ENCODE results near the gene OBP2A.
"Not testable (repeated sequence)": the region's sequence is repeated elsewhere in the genome, so short reads cannot be mapped to it uniquely, and the experiment has no call there.

OBP2A gene

DNA sequence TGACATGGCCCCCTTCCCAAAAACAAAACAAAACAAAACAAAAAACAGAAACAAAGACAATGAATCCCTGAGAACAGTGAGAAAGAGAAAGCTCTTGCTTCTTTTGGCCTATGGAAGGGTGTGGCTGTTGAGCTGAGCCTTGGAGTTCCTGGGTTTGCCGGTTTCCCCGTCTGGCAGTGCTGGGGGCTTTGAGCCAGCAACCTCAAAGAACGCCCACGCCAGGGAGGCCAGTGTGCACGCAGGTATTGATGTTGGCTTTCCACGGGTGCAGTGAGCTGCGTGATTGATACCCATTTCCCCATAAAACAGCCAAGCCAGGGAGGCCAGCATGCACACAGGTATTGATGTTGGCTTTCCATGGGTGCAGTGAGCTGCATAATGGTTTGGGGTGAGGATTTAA, 33.0 kb upstream of the OBP2A start:
- no peak for DNase-seq (ENCODE audit: extremely low spot score)
- CTCF ChIA-PET, result interaction anchor here (1.4 kb wide), 1 partner anchor 8 kb away, joined by 4 read pairs; no protein-coding TSS in a partner anchor
- TF ChIP-seq, protein P1, sequence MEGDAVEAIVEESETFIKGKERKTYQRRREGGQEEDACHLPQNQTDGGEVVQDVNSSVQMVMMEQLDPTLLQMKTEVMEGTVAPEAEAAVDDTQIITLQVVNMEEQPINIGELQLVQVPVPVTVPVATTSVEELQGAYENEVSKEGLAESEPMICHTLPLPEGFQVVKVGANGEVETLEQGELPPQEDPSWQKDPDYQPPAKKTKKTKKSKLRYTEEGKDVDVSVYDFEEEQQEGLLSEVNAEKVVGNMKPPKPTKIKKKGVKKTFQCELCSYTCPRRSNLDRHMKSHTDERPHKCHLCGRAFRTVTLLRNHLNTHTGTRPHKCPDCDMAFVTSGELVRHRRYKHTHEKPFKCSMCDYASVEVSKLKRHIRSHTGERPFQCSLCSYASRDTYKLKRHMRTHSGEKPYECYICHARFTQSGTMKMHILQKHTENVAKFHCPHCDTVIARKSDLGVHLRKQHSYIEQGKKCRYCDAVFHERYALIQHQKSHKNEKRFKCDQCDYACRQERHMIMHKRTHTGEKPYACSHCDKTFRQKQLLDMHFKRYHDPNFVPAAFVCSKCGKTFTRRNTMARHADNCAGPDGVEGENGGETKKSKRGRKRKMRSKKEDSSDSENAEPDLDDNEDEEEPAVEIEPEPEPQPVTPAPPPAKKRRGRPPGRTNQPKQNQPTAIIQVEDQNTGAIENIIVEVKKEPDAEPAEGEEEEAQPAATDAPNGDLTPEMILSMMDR (IDR thresholded peaks at IDR 0.05; ENCODE audit: control extremely low read depth, extremely low read depth, low read depth, missing control alignments), result no peak
- POLR2A ChIA-PET, result no interaction called here

DNA sequence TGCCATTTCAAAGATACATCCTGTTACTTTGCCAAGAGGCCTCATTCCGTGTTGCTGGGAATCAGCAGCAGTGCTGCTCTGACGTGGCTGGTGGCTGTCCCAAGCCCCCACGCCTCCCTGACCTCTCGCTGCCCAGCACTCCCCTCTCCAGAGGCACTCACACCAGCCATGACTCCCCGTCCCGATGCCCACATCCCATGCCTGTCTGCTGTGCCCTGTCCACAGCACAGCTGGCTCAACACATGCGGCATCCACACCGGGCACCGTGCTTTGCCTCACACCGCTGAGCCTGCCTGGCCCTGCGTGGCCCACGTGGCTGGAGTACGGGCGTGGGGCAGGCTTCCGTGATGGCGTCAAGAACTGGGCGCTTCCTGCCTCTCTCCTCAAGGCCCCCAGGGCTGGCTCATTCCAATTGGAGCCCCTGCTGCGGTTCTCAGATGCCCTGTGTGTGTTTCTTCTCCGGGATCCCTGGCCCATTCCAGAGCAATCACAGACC, 32.5 kb upstream of the OBP2A start:
- TF ChIP-seq, protein P1 (IDR thresholded peaks at IDR 0.05; ENCODE audit: control extremely low read depth, extremely low read depth, low read depth, missing control alignments), result no peak
- CTCF ChIA-PET, result interaction anchor here (1.4 kb wide), 1 partner anchor 9 kb away, joined by 4 read pairs; no protein-coding TSS in a partner anchor
- POLR2A ChIA-PET, result no interaction called here
- no peak for DNase-seq (ENCODE audit: extremely low spot score)

DNA sequence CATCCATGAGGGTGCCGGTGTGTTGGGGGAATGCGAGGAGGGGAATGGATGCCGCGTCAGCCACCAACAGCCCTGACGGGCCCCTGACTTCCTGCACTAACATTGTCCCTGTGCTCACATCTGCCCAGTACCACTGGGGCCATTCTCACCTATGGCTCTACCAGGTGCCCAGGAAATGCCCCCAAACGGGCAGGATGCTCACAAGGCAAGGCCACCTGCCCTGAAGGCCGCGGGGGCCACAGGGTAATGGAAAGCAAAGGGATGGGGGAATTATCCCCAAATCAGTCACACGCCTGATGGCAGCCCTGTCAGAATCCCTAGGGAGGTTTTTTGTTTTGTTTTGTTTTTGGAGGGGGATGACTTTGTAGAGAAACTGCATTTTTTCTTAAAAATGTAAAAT, 32.0 kb upstream of the OBP2A start:
- DNase-seq (ENCODE audit: extremely low spot score); POLR2A ChIA-PET: not testable (repeated sequence)
- CTCF ChIA-PET, result interaction anchor here (1.1 kb wide), 1 partner anchor 9 kb away, joined by 3 read pairs; no protein-coding TSS in a partner anchor

DNA sequence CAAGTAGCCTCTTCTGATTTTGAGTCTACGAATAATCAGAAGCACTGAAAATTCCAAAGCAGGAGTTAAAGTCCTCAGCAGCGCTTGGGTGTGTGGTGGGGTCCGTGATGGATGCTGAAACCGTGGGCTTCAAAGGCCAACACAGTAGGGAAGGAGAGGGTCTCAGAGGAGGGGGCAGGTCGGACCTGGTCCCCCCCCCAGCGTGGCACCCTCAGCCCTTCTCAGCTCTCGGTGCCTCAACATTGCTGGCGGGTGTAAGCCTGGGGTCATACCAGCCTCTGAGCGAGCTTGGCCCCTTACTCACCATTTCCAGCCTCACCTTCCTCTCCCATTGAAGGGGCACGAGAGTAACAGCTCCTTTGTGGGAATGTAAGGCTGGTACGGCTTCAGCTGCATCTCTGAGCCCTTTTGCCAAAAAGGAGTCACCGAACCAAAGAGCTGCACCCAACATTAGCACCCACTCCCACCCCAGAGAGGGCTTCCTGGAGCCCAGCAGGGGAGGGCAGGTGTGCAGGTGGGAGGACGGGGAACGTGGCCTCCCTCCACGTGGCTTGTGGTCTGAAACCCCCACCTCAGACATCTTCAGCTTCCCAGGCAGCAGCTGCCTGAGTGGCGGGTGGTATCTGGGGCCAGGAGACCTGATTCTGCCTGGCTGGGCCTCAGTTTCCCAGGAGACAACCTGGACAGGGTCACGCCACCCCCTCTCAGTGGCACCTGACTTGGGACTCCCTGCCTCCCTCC, 31.4 kb upstream of the OBP2A start:
- TF ChIP-seq, protein P1 (IDR thresholded peaks at IDR 0.05; ENCODE audit: control extremely low read depth, extremely low read depth, low read depth, missing control alignments), result no peak
- ChIA-PET CTCF (interaction anchor here (1.1 to 1.2 kb wide), 2 partner anchors 9 to 10 kb away, joined by 3 read pairs; no protein-coding TSS in a partner anchor), POLR2A (no interaction called here)
- no peak for DNase-seq (ENCODE audit: extremely low spot score)

DNA sequence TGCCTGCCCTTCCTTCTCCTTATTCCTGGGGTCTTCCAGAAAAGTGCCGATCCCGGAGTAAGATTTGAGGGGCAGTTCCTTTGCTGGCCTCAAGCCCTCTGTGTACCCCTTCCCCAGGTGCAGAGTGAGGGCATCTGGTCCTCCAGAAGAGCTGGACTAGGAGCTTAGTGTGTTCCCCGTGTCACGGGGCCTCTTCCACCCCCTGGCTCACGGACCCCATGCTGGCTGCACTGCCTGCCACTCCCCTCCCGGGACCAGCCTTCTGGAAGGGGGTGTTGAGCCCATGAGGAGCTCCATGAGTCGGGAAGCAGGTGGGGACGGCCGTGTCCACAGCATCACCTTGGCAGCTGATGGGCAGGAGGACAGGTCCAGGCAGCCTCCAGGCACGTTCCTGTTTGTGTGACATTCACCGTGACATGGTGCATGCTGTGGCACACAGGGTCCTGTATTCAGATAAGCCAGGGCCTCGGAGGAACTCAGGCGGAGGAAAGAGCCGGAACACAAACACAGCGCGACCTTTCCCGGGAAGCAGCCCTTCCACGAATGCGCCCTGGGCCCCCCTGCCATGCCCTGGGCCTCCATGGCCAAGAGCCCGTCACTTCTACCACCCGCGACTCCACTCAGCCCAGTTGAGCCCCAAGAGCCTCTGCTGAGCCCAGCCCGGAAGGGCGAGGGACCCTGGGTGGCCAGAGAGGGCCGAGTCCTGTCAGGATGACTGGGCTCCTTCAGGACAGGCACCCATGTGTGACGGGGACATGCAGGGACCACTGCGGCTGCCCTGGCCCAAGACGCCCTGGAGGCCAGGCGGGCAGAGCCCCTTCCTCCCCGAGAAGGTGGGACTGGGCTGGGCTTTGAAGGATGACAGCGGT, 30.6 kb upstream of the OBP2A start:
- ChIA-PET CTCF (interaction anchor here (1.1 to 1.2 kb wide), 2 partner anchors 10 to 11 kb away, joined by 3 read pairs; no protein-coding TSS in a partner anchor), POLR2A (no interaction called here)
- DNase-seq (ENCODE audit: extremely low spot score), result no peak
- TF ChIP-seq, protein P1 (IDR thresholded peaks at IDR 0.05; ENCODE audit: control extremely low read depth, extremely low read depth, low read depth, missing control alignments), result no peak

DNA sequence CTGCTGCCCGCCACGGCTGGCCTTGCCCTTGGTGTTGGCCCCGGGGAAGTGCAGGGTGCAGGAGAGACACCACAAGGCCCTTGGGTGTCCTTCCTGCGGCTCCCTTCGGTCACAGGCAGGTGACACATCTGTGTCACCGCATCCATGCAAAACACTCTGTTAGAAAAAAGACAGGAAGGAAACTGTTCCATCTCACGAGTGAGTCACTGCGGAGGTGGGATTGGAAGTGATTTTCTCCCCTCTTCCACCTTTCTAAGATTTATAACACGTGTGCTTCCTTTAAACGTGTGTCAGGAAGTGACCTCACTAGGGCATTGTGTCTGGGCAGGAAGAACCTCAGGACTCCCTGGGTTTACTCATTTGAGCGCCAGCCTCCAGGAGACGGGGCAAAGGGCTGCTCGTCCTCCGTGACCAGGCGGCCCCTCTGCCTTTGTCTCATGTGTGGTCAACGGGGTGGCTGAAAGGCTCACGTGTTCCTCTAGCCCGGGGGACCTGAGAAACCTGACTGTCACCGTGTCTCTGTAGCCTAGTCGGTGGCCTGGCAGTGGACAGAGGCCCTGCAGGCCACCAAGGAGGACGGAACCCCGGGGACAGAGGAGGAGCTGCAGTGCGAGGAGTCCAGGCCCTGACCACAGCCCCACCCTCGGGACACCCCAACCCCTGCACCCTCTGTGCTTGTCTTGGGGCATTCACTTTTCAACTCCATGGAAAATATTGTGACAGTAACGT, 29.6 kb upstream of the OBP2A start:
- POLR2A ChIA-PET, result no interaction called here
- CTCF ChIA-PET, result no interaction called here
- DNase-seq (ENCODE audit: extremely low spot score), result no peak
- TF ChIP-seq, protein P1 (IDR thresholded peaks at IDR 0.05; ENCODE audit: control extremely low read depth, extremely low read depth, low read depth, missing control alignments), result no peak
